CD8-positive, alpha-beta memory T cell (primary cell): Measurements from ENCODE around the gene SGMS2. TPM values are rescaled to one million over a fixed set of nuclear protein-coding genes. Genes with fewer than 3 reads are reported as not detected.

ENCODE experiments used
- CTCF ChIA-PET: fragments of 350-600 bp; sonication (Branson Sonifier 250); formaldehyde crosslinking; loops from one replicate; lab custom pipeline; 2021; ENCODE audit warnings: antibody characterized with exemption; lab: Charles Lee
- POLR2A ChIA-PET: fragments of 350-600 bp; sonication (Branson Sonifier 250); formaldehyde crosslinking; loops from one replicate; lab custom pipeline; 2021; ENCODE audit warnings: antibody characterized with exemption; lab: Charles Lee
- DNase-seq, 5 donors: peaks; one replicate each; pipeline versions ENCODE4 v3.0.0 to v3.0.0-alpha.2; 2020 to 2022; ENCODE audit warnings: mixed read lengths in 1 of 5
- H3K27ac ChIP-seq: one replicate; pipeline ENCODE4 v1.7.0; 2013; ENCODE audit warnings: low read depth, mild to moderate bottlenecking, low read length, moderate library complexity
- H3K27me3 ChIP-seq: 2 replicates; pipeline ENCODE4 v1.7.0; 2013; ENCODE audit warnings: low read length, mild to moderate bottlenecking; ENCODE audit not compliant: insufficient read depth, poor library complexity, severe bottlenecking
- H3K36me3 ChIP-seq: 2 replicates; pipeline ENCODE4 v1.7.0; 2013; ENCODE audit warnings: mild to moderate bottlenecking, low read length, moderate library complexity; ENCODE audit not compliant: insufficient read depth
- H3K4me1 ChIP-seq: 2 replicates; pipeline ENCODE4 v1.7.0; 2013; ENCODE audit warnings: mild to moderate bottlenecking, low read length, moderate library complexity; ENCODE audit not compliant: insufficient read depth
- H3K4me3 ChIP-seq: 2 replicates; pipeline ENCODE4 v1.7.0; 2013; ENCODE audit warnings: mild to moderate bottlenecking, low read length
- H3K9me3 ChIP-seq: 2 replicates; pipeline ENCODE4 v1.7.0; 2013; ENCODE audit warnings: mild to moderate bottlenecking, low read length
- H3K27ac Mint-ChIP-seq, 8 donors: one replicate each; pipeline ENCODE4 v1.8.0; 2020 to 2021; ENCODE audit warnings: mixed read lengths in 8 of 8, mild to moderate bottlenecking in 6 of 8, inconsistent platforms in 3 of 8, moderate library complexity in 3 of 8
- H3K27me3 Mint-ChIP-seq, 2 donors: one replicate each; pipeline ENCODE4 v1.8.0; 2020 to 2021; ENCODE audit warnings: mixed read lengths in 2 of 2, mild to moderate bottlenecking in 1 of 2, moderate library complexity in 1 of 2
- H3K36me3 Mint-ChIP-seq, 3 donors: one replicate each; pipeline ENCODE4 v1.8.0; 2020 to 2021; ENCODE audit warnings: mixed read lengths in 3 of 3, inconsistent platforms in 1 of 3, mild to moderate bottlenecking in 1 of 3
- H3K4me1 Mint-ChIP-seq, 3 donors: one replicate each; pipeline ENCODE4 v1.8.0; 2020 to 2021; ENCODE audit warnings: mixed read lengths in 3 of 3, inconsistent platforms in 1 of 3, mild to moderate bottlenecking in 1 of 3
- H3K4me3 Mint-ChIP-seq, 7 donors: one replicate each; pipeline ENCODE4 v1.8.0; 2020 to 2021; ENCODE audit warnings: mixed read lengths in 7 of 7, mild to moderate bottlenecking in 6 of 7, moderate library complexity in 4 of 7, inconsistent platforms in 2 of 7
- H3K9me3 Mint-ChIP-seq, 5 donors: one replicate each; pipeline ENCODE4 v1.8.0; 2020 to 2022; ENCODE audit warnings: mixed read lengths in 5 of 5, mild to moderate bottlenecking in 3 of 5, moderate library complexity in 2 of 5, inconsistent platforms in 1 of 5
- polyA plus RNA-seq: library from polyadenylated mRNA; unstranded; fragments of 300-500 nt; fragmentation: Illumina TruSeq; gene quantifications from one replicate; pipeline ENCODE4 v1.2.3, GENCODE V29; 2021
- total RNA-seq, 2 experiments: library from RNA; stranded (reverse); gene quantifications; one replicate each; pipeline ENCODE4 v1.2.3, GENCODE V29; 2021

The SGMS2 gene
- total and polyA plus RNA-seq, 3 experiments from 2014 or later, result 0.35 to 0.61 TPM; not detected in 1

DNA sequence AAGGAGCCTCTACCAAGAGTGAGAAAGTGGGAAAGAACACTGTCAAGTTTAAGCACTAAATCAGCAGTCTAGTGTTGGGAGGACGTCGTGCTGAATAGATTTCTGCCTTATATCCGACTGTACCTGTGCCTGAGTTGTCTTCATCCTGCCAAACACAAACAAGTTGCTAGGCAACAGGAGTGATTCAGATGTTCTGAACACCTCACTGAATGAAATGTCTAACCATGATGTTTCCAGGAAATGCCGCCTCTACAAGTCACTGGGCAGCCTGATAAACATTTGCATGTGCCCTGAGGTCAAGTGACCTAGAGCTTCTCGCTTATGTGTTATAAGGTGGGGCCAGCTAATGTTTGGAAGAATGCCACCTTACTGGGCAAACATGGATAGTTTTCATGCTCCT is 37.9 kb downstream of the SGMS2 start:
- Histone ChIP-seq H3K4me1 (no peaks in the 10 kb centered on the region), H3K27me3 (no peaks in the 10 kb centered on the region), H3K9me3 (no peaks in the 10 kb centered on the region), H3K36me3 (no peaks in the 10 kb centered on the region), H3K27ac (no peak overlapping the region), H3K4me3 (no peak overlapping the region)
- Mint-ChIP-seq H3K27ac (no peak overlapping the region), H3K36me3 (no peaks in the 10 kb centered on the region), H3K9me3 (no peaks in the 10 kb centered on the region), H3K27me3 (peaks cover 17 to 44% of the 10 kb centered on the region in 2 donors), H3K4me1 (no peaks in the 10 kb centered on the region), H3K4me3 (no peak overlapping the region)
- no peak for DNase-seq
- ChIA-PET CTCF (no interaction called here), POLR2A (no interaction called here)

DNA sequence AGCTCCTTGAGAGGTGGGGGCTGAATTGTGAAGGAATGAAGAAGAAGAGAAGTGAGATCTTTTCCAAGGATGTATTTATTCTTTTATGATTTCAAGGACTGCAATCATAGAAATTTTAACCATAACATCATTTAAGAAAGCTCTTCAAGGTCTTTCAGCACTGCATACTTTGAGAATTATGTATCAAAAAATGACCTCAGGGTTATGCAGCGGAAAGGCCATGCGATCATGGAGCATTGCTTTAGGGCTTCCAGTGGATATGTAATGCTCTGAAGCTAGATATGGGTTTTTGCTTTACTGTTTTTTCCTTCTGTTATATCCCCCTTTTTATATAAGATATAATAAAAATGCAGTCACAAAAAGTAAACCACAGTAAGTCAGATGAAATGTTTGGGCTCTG is 38.7 kb downstream of the SGMS2 start:
- H3K4me1 ChIP-seq, result no peaks in the 10 kb centered on the region
- no peaks in the 10 kb centered on the region for H3K9me3 Mint-ChIP-seq
- no peaks in the 10 kb centered on the region for H3K36me3 Mint-ChIP-seq
- no peak for DNase-seq
- H3K4me3 ChIP-seq, result no peak overlapping the region
- no peaks in the 10 kb centered on the region for H3K27me3 ChIP-seq
- H3K27me3 Mint-ChIP-seq, result peaks cover 12 to 38% of the 10 kb centered on the region in 2 donors
- no peaks in the 10 kb centered on the region for H3K9me3 ChIP-seq
- no peaks in the 10 kb centered on the region for H3K36me3 ChIP-seq
- CTCF ChIA-PET, result no interaction called here
- POLR2A ChIA-PET, result no interaction called here
- no peaks in the 10 kb centered on the region for H3K4me1 Mint-ChIP-seq
- H3K27ac Mint-ChIP-seq, result no peak overlapping the region
- no peak overlapping the region for H3K27ac ChIP-seq
- H3K4me3 Mint-ChIP-seq, result no peak overlapping the region

DNA sequence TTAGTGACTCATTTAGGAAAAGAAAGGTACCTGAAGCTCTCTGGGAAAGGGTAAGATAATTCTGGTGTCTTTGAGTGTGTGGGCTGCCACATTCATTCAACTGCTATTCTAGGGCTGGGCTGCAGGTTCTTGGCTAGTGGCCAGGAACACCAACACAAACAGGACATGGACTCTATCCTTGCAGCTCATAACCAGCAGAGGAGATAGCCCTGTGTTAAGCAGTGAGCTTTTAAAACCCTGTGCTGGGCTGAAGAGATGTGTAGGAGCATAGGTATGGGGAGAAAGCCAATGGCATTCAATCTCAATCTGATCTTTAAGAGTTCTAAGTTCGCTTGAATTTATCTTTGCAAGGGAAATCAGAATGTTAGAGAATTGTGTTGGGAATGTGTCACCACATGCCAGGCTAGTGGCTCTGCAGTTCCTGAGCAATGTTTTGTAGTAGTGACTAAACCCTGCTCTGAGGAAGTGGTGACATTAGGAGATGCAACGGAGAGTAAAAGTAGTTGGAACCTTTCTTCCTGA is 39.2 kb downstream of the SGMS2 start:
- H3K27me3 Mint-ChIP-seq, result peaks cover 12 to 33% of the 10 kb centered on the region in 2 donors
- DNase-seq, result no peak
- H3K4me3 Mint-ChIP-seq, result no peak overlapping the region
- ChIA-PET CTCF (no interaction called here), POLR2A (no interaction called here)
- H3K36me3 Mint-ChIP-seq, result no peaks in the 10 kb centered on the region
- H3K9me3 ChIP-seq, result no peaks in the 10 kb centered on the region
- H3K4me1 Mint-ChIP-seq, result no peaks in the 10 kb centered on the region
- no peak overlapping the region for H3K27ac ChIP-seq
- H3K9me3 Mint-ChIP-seq, result no peaks in the 10 kb centered on the region
- H3K27me3 ChIP-seq, result no peaks in the 10 kb centered on the region
- H3K36me3 ChIP-seq, result no peaks in the 10 kb centered on the region
- H3K4me1 ChIP-seq, result no peaks in the 10 kb centered on the region
- H3K4me3 ChIP-seq, result no peak overlapping the region
- H3K27ac Mint-ChIP-seq, result no peak overlapping the region

DNA sequence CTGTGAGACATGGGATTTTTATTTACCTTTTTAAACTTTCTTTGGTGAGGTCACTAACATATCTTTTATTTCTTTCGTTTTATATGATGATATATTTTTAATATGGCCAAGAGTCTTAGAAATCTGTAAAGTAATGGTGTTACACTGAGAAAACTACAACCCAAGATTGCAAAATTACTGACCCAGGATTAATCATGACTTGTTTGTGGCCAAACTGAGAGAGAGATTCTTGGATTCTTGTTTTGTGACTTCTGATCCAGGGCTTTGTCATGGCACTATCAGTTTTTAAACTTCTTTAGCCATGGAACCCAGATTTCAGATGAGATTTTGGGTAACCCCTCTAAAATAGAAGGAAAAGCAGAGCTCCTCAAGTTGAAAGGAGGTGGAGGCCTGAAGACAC is 42.0 kb downstream of the SGMS2 start:
- ChIA-PET POLR2A (no interaction called here), CTCF (no interaction called here)
- no peaks in the 10 kb centered on the region for H3K4me1 ChIP-seq
- H3K36me3 ChIP-seq, result no peaks in the 10 kb centered on the region
- H3K9me3 ChIP-seq, result no peaks in the 10 kb centered on the region
- H3K9me3 Mint-ChIP-seq, result no peaks in the 10 kb centered on the region
- no peak overlapping the region for H3K27ac ChIP-seq
- H3K4me3 ChIP-seq, result no peak overlapping the region
- H3K27ac Mint-ChIP-seq, result no peak overlapping the region
- DNase-seq, result no peak
- H3K27me3 Mint-ChIP-seq, result peaks cover 11 to 31% of the 10 kb centered on the region in 2 donors
- no peak overlapping the region for H3K4me3 Mint-ChIP-seq
- H3K27me3 ChIP-seq, result no peaks in the 10 kb centered on the region
- H3K4me1 Mint-ChIP-seq, result no peaks in the 10 kb centered on the region
- H3K36me3 Mint-ChIP-seq, result no peaks in the 10 kb centered on the region

DNA sequence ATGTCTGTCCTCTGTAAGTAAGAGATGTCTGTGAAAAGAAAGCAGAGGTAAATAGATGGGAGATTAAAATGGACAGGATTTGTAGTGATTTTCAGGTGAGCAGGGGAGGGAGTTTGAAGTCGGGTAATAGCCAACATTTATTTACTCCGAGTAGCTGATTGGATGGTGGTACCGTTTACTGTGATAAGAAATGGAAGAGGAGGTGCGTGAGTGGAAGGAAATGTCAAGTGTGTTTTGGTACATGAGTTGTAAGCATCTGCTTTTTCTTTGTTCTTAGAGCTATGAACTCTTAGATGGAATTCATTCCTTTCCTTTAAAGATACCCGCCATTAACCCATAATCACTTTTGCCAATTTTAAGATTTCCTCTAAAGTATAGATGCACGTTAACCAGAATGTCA is 45.5 kb downstream of the SGMS2 start:
- no peaks in the 10 kb centered on the region for H3K9me3 ChIP-seq
- H3K27ac ChIP-seq, result no peak overlapping the region
- Mint-ChIP-seq H3K27me3 (peaks cover 10 to 30% of the 10 kb centered on the region in 2 donors), H3K4me1 (no peaks in the 10 kb centered on the region), H3K36me3 (no peaks in the 10 kb centered on the region), H3K4me3 (no peak overlapping the region), H3K9me3 (peaks cover 0 to 2% (median 0%) of the 10 kb centered on the region in 5 donors), H3K27ac (no peak overlapping the region)
- H3K4me1 ChIP-seq, result no peaks in the 10 kb centered on the region
- no peak overlapping the region for H3K4me3 ChIP-seq
- H3K27me3 ChIP-seq, result no peaks in the 10 kb centered on the region
- CTCF ChIA-PET, result no interaction called here
- no peak for DNase-seq
- no peaks in the 10 kb centered on the region for H3K36me3 ChIP-seq
- POLR2A ChIA-PET, result no interaction called here

DNA sequence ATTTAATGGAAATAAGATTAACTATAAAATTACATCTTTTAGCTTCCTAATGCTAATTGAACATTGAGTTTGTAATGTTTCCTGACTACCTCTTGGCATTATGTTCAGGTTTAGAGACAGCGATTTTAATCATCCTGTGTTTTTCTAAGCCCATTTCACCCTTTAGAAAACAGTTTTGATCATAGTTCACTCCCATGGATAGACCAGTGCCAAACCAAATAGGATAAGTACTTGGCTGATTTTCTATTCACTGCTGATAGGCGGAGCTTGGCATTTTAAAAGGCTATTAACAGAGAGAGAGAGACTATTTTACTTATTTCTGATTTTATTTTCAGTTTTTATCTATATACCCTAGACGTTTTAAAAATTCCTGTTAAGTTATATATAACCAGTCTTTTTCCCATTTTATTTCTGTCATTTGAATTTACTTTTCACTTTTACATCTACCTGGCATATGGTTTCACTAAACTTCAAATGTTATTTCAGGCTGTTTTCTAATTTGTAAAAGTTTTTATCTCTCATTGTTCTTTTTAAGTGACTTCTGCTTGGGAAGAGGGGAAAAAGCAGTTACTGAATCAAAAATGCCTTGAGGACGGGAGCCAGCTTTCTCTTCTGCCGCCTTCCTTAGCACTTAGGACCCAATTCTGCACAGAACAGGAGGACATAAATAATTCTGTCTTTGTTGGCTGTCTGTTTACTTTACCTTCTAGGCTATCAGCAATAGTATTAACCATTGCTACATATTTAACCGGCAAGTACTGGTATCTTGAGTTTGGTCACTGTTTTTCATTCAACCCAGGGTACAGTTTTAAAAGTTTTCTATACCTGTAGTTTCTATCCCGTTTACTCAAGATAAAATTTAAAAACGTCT is 46.4 kb downstream of the SGMS2 start:
- Histone ChIP-seq H3K9me3 (no peaks in the 10 kb centered on the region), H3K4me1 (no peaks in the 10 kb centered on the region), H3K36me3 (no peaks in the 10 kb centered on the region), H3K27me3 (no peaks in the 10 kb centered on the region), H3K27ac (no peak overlapping the region), H3K4me3 (no peak overlapping the region)
- POLR2A ChIA-PET, result no interaction called here
- DNase-seq, result no peak
- H3K4me3 Mint-ChIP-seq, result no peak overlapping the region
- CTCF ChIA-PET, result no interaction called here
- no peaks in the 10 kb centered on the region for H3K36me3 Mint-ChIP-seq
- H3K9me3 Mint-ChIP-seq, result peaks cover 0 to 3% (median 0%) of the 10 kb centered on the region in 5 donors
- no peaks in the 10 kb centered on the region for H3K4me1 Mint-ChIP-seq
- H3K27me3 Mint-ChIP-seq, result peaks cover 9 to 32% of the 10 kb centered on the region in 2 donors
- H3K27ac Mint-ChIP-seq, result no peak overlapping the region

DNA sequence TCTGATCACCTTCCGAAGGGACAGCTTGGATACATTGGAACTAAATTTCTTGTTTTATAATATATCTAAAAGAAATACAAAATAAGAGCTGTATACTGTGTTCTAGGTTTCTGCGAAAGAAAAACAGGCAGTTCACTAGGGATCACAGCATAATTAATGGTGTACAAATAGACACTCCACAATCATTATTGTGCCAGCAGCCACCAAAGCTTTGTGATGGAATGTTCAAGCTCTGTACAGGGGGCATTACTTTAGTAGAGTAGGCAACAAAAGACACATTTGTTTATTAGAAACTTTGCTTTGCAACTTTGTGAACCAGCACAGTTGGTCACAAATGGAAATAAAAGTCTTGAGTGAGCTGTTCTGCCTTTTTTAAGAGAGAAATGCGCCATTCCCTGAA is 49.3 kb downstream of the SGMS2 start:
- CTCF ChIA-PET, result no interaction called here
- H3K4me3 ChIP-seq, result no peak overlapping the region
- no peak for DNase-seq
- Mint-ChIP-seq H3K36me3 (no peaks in the 10 kb centered on the region), H3K27ac (no peak overlapping the region), H3K4me1 (no peaks in the 10 kb centered on the region), H3K27me3 (peaks cover 9 to 48% of the 10 kb centered on the region in 2 donors), H3K4me3 (no peak overlapping the region), H3K9me3 (peaks cover 0 to 3% (median 0%) of the 10 kb centered on the region in 5 donors)
- H3K9me3 ChIP-seq, result no peaks in the 10 kb centered on the region
- no peaks in the 10 kb centered on the region for H3K36me3 ChIP-seq
- no peak overlapping the region for H3K27ac ChIP-seq
- no peaks in the 10 kb centered on the region for H3K27me3 ChIP-seq
- POLR2A ChIA-PET, result no interaction called here
- no peaks in the 10 kb centered on the region for H3K4me1 ChIP-seq

DNA sequence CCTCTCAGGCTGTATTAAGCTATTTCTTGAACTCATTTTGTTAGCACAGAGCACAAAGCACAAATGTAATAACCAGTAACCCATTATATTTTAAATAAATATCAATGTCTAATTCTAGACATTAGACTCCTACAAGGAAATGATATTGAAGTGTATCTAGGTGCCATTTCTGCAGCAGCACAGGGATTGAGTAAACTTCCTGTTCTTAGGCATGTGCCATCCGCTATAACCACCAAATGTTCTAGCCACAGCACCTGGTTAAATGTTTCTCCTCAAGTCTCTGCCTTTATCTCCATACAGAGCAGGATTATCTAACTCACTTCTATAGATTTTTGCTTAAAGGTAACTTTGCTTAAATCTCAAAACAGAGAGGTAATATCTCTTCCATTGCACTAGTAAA is 51.4 kb downstream of the SGMS2 start:
- ChIA-PET POLR2A (no interaction called here), CTCF (no interaction called here)
- Histone ChIP-seq H3K36me3 (no peaks in the 10 kb centered on the region), H3K27ac (no peak overlapping the region), H3K4me3 (no peak overlapping the region), H3K9me3 (no peaks in the 10 kb centered on the region), H3K27me3 (no peaks in the 10 kb centered on the region), H3K4me1 (no peaks in the 10 kb centered on the region)
- DNase-seq, result no peak
- Mint-ChIP-seq H3K27me3 (peaks cover 9 to 50% of the 10 kb centered on the region in 2 donors), H3K4me1 (no peaks in the 10 kb centered on the region), H3K36me3 (no peaks in the 10 kb centered on the region), H3K9me3 (peaks cover 0 to 3% (median 0%) of the 10 kb centered on the region in 5 donors), H3K27ac (no peak overlapping the region), H3K4me3 (no peak overlapping the region)
